Measurements from ENCODE around the gene RER1. TPM values are rescaled to one million over a fixed set of nuclear protein-coding genes. Genes with fewer than 3 reads are reported as not detected.

RER1 gene
- total RNA-seq, 1 donor from 2014 or later, result 164 TPM

DNA sequence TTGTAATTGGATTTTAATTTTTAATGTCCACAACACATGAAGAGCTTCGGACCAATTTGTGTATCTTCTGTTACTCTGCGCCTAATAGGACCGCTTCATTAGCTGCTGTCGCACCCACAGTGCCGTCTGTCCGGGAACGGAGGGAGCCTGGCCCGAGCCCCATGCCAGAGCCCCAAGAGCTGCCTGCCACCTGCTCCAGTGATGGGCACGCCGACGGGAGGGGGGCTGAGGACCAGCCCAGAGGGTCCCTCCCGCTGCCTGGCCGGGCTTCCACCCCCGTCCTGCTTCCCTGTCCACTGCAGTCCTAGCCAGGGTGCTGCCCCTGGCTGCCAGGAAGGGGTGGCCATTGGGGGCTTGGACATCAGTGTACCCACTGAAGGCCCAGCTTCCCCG is 54.2 kb downstream of the RER1 start:
- no peak overlapping the region for H3K4me3 Mint-ChIP-seq

DNA sequence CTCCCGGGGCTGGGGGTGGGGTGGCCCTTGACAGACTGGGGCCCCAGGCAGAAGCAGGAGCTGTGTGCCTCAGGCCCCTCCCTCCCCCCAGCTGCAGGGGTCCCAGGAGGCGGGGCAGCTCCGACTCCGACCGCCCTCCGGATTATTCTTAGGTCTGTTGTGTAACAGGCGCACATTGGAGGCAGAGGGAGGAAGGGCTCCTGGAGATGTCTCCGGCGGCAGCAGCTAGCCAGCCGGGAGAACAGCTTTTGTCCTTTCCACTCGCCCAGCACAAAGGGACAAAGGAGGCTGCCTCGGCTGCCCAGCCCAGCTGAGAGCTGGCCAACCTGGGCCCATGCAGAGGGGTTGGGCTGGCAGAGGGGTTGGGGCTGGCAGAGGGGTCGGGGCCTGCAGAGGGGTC is 54.8 kb downstream of the RER1 start:
- no peak overlapping the region for H3K4me3 Mint-ChIP-seq
- no peaks in the 10 kb centered on the region for H3K36me3 Mint-ChIP-seq (ENCODE audit: low read depth)
- H3K27ac Mint-ChIP-seq, result no peak overlapping the region
- H3K9me3 Mint-ChIP-seq, result no peaks in the 10 kb centered on the region
- DNase-seq, result no peak
- intact Hi-C loops (cut with micrococcal nuclease), result no loop called here
- no peaks in the 10 kb centered on the region for H3K4me1 Mint-ChIP-seq
- H3K27me3 Mint-ChIP-seq, result peaks cover 9% of the 10 kb centered on the region

More for the DNA sequence above, 54.2 kb downstream of the RER1 start:
- Mint-ChIP-seq H3K9me3 (no peaks in the 10 kb centered on the region), H3K27me3 (peaks cover 9% of the 10 kb centered on the region), H3K27ac (no peak overlapping the region), H3K4me1 (no peaks in the 10 kb centered on the region), H3K36me3 (ENCODE audit: low read depth) (no peaks in the 10 kb centered on the region)
- intact Hi-C loops (cut with micrococcal nuclease), result no loop called here
- DNase-seq, result no peak

DNA sequence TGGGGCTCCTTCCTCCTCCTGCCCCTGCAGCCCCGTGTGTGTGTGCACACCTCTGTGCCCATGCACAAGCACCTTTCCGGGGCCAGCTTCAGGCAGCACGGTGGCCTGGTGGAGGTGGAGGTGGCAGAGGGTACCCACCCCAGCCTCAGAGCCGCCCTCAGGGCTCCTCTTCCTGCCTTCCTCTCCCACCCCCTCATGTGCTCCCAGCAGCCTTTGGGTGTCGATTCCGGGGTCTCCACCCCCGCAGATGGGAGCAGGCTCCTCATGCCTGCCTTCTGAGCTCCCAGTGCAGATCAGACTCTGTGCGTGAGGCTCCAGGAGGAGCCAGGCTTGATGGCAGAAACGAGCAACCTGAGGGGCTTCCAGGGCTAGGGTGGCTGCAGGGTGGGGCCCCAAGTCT is 55.2 kb downstream of the RER1 start:
- H3K27ac Mint-ChIP-seq, result no peak overlapping the region
- no peaks in the 10 kb centered on the region for H3K4me1 Mint-ChIP-seq
- H3K36me3 Mint-ChIP-seq (ENCODE audit: low read depth), result no peaks in the 10 kb centered on the region
- DNase-seq, result no peak
- intact Hi-C loops (cut with micrococcal nuclease), result no loop called here
- H3K4me3 Mint-ChIP-seq, result no peak overlapping the region
- H3K9me3 Mint-ChIP-seq, result no peaks in the 10 kb centered on the region
- peaks cover 9% of the 10 kb centered on the region for H3K27me3 Mint-ChIP-seq

DNA sequence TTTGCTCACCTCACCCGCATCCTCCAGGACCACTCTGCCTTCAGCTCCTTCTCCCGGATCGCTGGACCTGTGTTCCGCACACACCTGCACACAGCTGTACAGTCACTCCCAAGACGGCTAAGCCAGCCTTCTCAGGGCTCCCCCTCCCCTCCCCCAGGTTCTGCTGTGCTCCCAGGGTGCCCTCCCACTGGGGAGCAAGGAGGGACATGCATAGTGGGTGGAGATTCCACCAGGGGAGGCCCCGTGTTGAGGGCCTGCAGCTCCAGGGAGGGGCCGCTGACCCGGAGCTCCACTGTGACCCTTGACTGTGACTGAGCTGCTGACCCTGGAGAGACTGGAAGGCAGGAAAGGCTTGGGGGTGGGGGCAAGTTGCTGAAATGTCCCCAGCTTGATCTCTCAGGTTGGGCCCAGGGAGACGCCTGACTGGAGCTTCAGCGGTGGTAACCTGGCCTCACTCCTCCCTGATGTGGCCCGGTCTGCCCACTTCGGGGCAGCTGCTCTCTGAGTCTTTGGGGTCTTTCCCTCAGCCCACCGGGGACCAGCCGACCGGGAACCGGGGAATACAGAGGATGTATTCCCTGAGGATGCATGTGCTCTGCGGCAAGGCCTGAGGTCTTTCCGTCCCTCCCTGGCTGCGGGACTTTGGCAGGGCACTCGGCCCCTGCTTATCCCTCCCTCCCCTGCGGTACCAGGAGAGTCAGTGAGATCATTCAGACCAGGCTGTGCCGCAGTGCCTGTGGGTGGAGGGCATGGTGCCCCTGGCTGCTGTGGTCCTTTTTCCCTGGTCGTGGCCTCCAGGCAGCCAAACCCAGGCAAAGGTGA is 55.8 kb downstream of the RER1 start:
- Mint-ChIP-seq H3K9me3 (no peaks in the 10 kb centered on the region), H3K4me3 (no peak overlapping the region), H3K27ac (no peak overlapping the region), H3K4me1 (no peaks in the 10 kb centered on the region), H3K27me3 (peaks cover 9% of the 10 kb centered on the region), H3K36me3 (ENCODE audit: low read depth) (no peaks in the 10 kb centered on the region)
- no peak for DNase-seq
- intact Hi-C loops (cut with micrococcal nuclease), result no loop called here

DNA sequence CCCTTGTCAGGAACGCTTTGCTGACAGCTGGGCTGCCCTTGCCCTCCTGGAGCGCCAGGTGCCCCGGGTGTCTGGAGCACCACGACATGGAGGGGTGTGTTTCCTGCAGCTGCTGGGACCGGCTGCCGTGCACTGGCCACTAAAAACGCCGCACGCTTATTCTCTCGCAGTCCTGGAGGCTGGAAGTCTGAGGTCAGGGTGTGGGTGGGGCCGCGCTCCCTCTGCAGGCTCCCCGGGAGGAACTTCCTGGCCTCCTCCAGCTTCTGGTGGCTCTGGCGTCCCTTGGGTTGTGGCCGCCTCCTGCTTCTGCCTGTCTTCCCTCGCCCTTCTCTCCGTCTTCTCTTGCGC is 56.4 kb downstream of the RER1 start:
- no peak for DNase-seq
- Mint-ChIP-seq H3K27me3 (peaks cover 6% of the 10 kb centered on the region), H3K36me3 (ENCODE audit: low read depth) (no peaks in the 10 kb centered on the region), H3K27ac (no peak overlapping the region), H3K9me3 (no peaks in the 10 kb centered on the region), H3K4me3 (no peak overlapping the region), H3K4me1 (no peaks in the 10 kb centered on the region)
- intact Hi-C loops (cut with micrococcal nuclease), result no loop called here

DNA sequence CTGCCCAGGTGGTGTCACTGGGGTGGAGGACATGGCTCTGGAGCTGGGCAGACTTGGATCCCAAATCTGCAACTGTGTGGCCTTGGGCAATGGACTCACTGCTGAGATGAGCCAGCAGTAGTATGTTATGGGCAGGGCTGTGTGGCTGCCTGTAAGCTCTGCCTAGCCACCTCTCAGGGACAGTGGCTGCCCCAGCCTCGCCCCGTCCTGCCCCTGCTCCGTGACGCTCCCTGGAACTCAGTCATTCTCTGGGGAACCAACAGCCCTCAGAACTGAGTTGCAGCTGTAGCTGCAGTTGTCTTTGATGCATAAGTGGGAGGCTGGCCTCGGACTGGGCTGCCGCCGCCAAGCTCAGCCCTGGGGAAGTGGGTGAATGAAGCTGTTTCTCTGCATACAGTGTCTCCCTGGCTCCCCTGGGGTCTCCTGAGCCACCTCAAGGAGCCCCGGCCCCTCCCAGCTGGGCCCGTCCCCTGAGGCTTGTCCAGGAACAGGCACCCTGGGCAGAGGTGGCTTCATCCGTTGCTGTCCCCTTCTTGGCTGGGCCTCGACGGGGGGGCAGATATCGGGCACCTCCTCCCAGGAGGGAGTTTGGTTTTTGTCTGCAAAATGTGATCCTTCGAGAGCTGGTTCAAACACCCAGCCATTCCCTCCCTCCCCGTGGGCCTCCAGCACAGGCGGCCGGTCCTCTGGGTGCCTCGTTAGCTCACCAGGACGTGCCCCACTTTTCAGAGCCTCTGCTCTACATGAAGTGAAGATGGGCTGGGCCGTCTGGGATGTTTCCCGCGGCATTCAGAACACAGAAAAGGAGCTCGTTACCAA is 58.2 kb downstream of the RER1 start:
- Mint-ChIP-seq H3K27me3 (peaks cover 4% of the 10 kb centered on the region), H3K4me1 (no peaks in the 10 kb centered on the region), H3K36me3 (ENCODE audit: low read depth) (no peaks in the 10 kb centered on the region), H3K4me3 (no peak overlapping the region), H3K9me3 (no peaks in the 10 kb centered on the region), H3K27ac (no peak overlapping the region)
- no peak for DNase-seq
- intact Hi-C loops (cut with micrococcal nuclease), result no loop called here

DNA sequence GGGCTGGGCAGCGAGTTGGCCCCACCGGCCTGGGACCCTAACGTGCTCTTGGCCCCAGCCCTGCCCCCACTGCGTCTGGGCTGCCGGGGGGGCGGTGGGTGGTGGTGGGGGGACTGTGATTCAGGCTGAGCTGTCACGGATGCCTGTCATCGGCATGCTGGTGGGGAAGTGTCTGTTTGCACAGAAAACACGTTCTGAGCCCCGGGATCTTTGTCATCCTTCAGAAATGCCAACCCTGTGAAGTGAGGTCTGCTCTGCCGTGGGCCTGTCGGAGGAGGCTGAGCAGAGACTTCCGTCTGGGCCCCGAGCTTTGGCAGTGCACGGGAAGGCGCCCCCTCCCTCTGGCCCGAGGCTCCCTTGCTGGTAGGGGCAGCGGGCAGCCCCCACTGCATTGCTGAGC is 60.1 kb downstream of the RER1 start:
- DNase-seq, result no peak
- H3K4me1 Mint-ChIP-seq, result no peaks in the 10 kb centered on the region
- no peaks in the 10 kb centered on the region for H3K27me3 Mint-ChIP-seq
- no peak overlapping the region for H3K4me3 Mint-ChIP-seq
- H3K27ac Mint-ChIP-seq, result no peak overlapping the region
- intact Hi-C loops (cut with micrococcal nuclease), result no loop called here
- no peaks in the 10 kb centered on the region for H3K9me3 Mint-ChIP-seq
- no peaks in the 10 kb centered on the region for H3K36me3 Mint-ChIP-seq (ENCODE audit: low read depth)

DNA sequence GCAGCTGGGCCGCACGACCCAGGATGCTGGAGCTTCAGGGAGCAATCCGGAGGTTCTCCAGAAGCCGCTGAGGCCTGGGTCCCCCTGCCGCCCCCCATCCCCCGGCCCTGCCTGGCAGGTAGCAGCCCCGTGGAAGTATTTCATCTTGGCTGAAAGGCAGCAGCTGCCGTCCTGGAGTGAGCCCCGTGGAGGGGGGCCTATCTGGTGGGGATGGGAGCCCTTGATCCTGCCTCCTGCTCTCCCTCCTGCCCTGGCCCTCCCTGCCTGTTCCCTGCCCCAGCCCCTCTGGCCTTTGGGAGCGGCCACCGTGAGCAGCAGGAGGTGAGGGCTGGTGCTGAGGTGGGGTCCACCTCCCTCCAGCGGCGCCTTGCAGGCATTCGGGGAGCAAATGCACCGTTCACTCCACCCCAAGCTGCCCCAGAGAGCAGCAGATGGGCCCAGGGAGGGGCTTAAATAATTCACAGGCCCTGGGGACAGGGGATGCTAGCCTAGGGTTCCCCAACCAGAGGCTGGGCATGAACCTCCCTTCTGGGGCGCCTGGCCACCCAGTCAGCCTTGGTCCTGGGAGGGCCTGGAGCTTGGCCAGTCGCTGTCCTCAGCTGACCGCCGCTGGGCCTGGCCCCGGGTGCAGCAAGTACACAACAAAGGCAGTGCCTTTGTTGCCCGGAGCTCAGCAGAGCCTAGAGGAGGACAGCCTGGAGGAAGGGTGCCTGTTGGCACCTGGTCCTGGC is 60.7 kb downstream of the RER1 start:
- H3K4me3 Mint-ChIP-seq, result no peak overlapping the region
- no peaks in the 10 kb centered on the region for H3K9me3 Mint-ChIP-seq
- no peak for DNase-seq
- H3K4me1 Mint-ChIP-seq, result no peaks in the 10 kb centered on the region
- intact Hi-C loops (cut with micrococcal nuclease), result no loop called here
- no peak overlapping the region for H3K27ac Mint-ChIP-seq
- H3K27me3 Mint-ChIP-seq, result no peaks in the 10 kb centered on the region
- no peaks in the 10 kb centered on the region for H3K36me3 Mint-ChIP-seq (ENCODE audit: low read depth)

DNA sequence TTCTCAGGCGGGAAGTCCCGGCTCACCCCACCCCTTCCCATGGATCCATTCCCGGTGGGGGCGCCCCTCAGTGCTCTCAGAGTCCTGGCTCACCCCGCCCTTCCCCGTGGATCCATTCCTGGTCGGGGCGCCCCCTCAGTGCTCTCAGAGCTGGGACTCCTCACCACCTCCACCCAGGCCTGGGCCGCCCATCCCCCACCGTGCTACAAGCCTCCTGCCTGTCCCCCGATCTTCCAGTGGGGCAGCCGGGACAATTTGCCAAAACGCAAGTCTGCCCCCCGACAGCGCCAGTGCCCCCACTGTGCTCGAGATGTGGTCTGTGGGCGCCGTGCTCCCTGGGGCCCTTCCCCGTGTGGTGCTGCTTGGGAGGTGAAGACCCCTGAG is 61.3 kb downstream of the RER1 start:
- no peaks in the 10 kb centered on the region for H3K9me3 Mint-ChIP-seq
- no peak for DNase-seq
- H3K4me1 Mint-ChIP-seq, result no peaks in the 10 kb centered on the region
- no peaks in the 10 kb centered on the region for H3K36me3 Mint-ChIP-seq (ENCODE audit: low read depth)
- H3K4me3 Mint-ChIP-seq, result no peak overlapping the region
- H3K27ac Mint-ChIP-seq, result no peak overlapping the region
- intact Hi-C loops (cut with micrococcal nuclease), result no loop called here
- H3K27me3 Mint-ChIP-seq, result no peaks in the 10 kb centered on the region

DNA sequence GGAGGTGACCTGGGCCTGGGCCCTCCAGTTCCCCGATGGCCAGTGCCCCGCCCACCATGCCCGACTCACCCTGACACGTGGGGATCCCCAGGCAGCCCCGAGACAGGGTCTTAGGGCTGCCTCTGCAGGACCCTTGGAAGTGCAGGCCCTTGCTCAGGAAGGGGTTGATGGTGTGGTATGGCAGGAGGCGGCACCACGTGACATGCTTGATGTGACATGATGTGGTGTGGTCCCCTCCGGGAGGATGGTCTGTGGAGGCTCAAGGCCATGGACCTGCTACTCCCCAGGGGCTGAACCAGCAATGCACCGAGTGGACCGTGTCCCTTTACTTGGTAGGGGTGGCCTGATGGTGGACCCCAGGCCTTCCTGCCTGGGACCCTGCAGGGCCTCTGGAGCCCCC is 62.6 kb downstream of the RER1 start:
- Mint-ChIP-seq H3K27me3 (no peaks in the 10 kb centered on the region), H3K4me1 (no peaks in the 10 kb centered on the region), H3K27ac (no peak overlapping the region), H3K4me3 (no peak overlapping the region), H3K36me3 (ENCODE audit: low read depth) (no peaks in the 10 kb centered on the region), H3K9me3 (no peaks in the 10 kb centered on the region)
- intact Hi-C loops (cut with micrococcal nuclease), result no loop called here
- DNase-seq, result no peak

Other genes with a start within 250 kb of the RER1 start
- gene FAAP20, start 197.1 kb upstream of the RER1 start, total RNA-seq, result 55.8 and 60.3 TPM in 2 replicates
- gene SKI, start 163.5 kb upstream of the RER1 start, total RNA-seq, result 40.7 and 41.1 TPM in 2 replicates
- gene MORN1, start 287 bp upstream of the RER1 start, total RNA-seq, result 9.0 and 11.1 TPM in 2 replicates
- 22.3 and 24.2 TPM in 2 replicates for gene PEX10, start 20.7 kb downstream of the RER1 start, total RNA-seq
- 2.2 and 2.8 TPM in 2 replicates for gene PLCH2, start 84.4 kb downstream of the RER1 start, total RNA-seq
- 55.2 and 56.7 TPM in 2 replicates for gene PANK4, start 134.8 kb downstream of the RER1 start, total RNA-seq
- not detected in 2 replicates for gene HES5, start 138.4 kb downstream of the RER1 start, total RNA-seq
- gene TNFRSF14, start 164.5 kb downstream of the RER1 start, total RNA-seq, result 207 and 209 TPM in 2 replicates
- gene PRXL2B, start 194.9 kb downstream of the RER1 start, total RNA-seq, result 42.3 and 43.5 TPM in 2 replicates
- gene MMEL1, start 241.2 kb downstream of the RER1 start, total RNA-seq, result 0.54 and 0.83 TPM in 2 replicates

Data from activated CD4-positive, alpha-beta T cell treated with anti-CD3 and anti-CD28 coated beads, Interleukin-2, amount 10 ng/mL, durations not matched to agents 24 days and 14 days (primary cell).